Measurements from ENCODE around the gene ENOX1. TPM values are rescaled to one million over a fixed set of nuclear protein-coding genes. Genes with fewer than 3 reads are reported as not detected.

The ENOX1 gene
- total and polyA plus RNA-seq, 2 of the 8 experiments (the other 6 are each of a cell fraction or from before 2014, with no cell fraction given), result 0.23 to 0.37 TPM

DNA sequence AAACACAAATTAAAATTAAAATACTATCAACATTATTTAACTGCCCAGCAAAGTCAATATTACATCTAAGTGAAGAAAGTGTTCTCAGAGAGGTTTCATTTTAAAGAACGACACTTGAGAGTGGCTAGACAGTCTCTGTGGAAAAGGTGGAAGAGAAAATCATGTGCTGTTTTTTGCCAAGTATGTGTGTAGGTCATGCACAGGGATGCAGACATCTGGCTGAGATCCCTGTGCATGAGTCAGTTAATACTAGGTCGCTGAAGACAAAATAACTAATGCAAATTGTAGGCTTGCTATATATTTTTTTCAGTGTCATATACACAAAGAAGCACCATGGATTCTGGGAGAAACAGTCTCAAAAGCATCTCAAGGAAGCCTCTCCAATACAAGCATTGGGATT lies 44.3 kb upstream of the ENOX1 start:
- no peak overlapping the region for H3K4me2 ChIP-seq (ENCODE audit: insufficient read depth in 1 of 2, low read depth in 2 of 2, low read length in 2 of 2)
- CTCF ChIA-PET (ENCODE audit: partially characterized antibody), result no interaction called here
- no peak for FAIRE-seq
- TF ChIP-seq ATF2 (IDR thresholded peaks at IDR 0.05; ENCODE audit: low read length) (no peak), JUND (IDR thresholded peaks at IDR 0.05; ENCODE audit: low read length) (no peak), KDM1A (IDR thresholded peaks at IDR 0.05; ENCODE audit: borderline replicate concordance, low read length) (no peak), RBBP5 (IDR thresholded peaks at IDR 0.05; ENCODE audit: borderline replicate concordance, low read depth, low read length) (no peak), CEBPB (IDR thresholded peaks at IDR 0.05; ENCODE audit: low read depth, low read length) (no peak), CTBP2 (IDR thresholded peaks at IDR 0.05; ENCODE audit: borderline replicate concordance, insufficient read depth, insufficient read length, low read length) (no peak)

More for the DNA sequence above, 44.3 kb upstream of the ENOX1 start:
- H2BK12ac ChIP-seq (ENCODE audit: low read depth, low read length), result no peak overlapping the region
- no peaks in the 10 kb centered on the region for H4K20me1 ChIP-seq (replicated peaks in 1 of 2; ENCODE audit: control insufficient read depth in 1 of 2, insufficient read depth in 2 of 2, low read length in 2 of 2)
- no peaks in the 10 kb centered on the region for H3K79me2 ChIP-seq (ENCODE audit: control insufficient read depth in 1 of 2, insufficient read depth in 2 of 2, low read length in 2 of 2)
- H3K4ac ChIP-seq (replicated peaks; ENCODE audit: insufficient read length, low read depth, low read length), result no peak overlapping the region
- no peaks in the 10 kb centered on the region for H3K9me3 ChIP-seq (ENCODE audit: insufficient read depth in 2 of 2, low read depth in 1 of 2, low read length in 1 of 2)
- H4K8ac ChIP-seq (ENCODE audit: extremely low read depth, insufficient read depth, low read length), result no peak overlapping the region
- H2BK20ac ChIP-seq (ENCODE audit: low read length), result no peak overlapping the region
- POLR2A ChIA-PET (ENCODE audit: partially characterized antibody), result no interaction called here
- WGBS, 2 experiments (ENCODE audit: extremely low coverage in 1 of 2, insufficient coverage in 1 of 2, insufficient read length in 1 of 2, insufficient replicate concordance in 2 of 2, low coverage in 1 of 2, low lambda C conversion rate in 2 of 2, missing lambda C conversion rate in 1 of 2), result 78% methylated on average over 2 of the region's 2 CpGs; no CpG with 5 or more reads in 1 of the 2 experiments
- no peak overlapping the region for H4K5ac ChIP-seq (ENCODE audit: insufficient read length, low read depth, low read length)
- H3K27ac ChIP-seq (ENCODE audit: low read depth, low read length), result no peak overlapping the region
- no peak for DNase-seq (ENCODE audit: low read depth in 1 of 2, low spot score in 2 of 2)
- H3K56ac ChIP-seq (replicated peaks; ENCODE audit: insufficient read length, low read depth, low read length), result no peak overlapping the region
- no peak overlapping the region for H3K23ac ChIP-seq (ENCODE audit: insufficient read length)
- no peak overlapping the region for H2AK5ac ChIP-seq (ENCODE audit: low read depth, low read length)
- no peak overlapping the region for H3K18ac ChIP-seq (ENCODE audit: extremely low read depth, low read length)
- no peak overlapping the region for H4K91ac ChIP-seq (replicated peaks; ENCODE audit: insufficient read length, low read length)
- no peak overlapping the region for H2BK120ac ChIP-seq (replicated peaks; ENCODE audit: low read depth, low read length)
- H3K4me1 ChIP-seq (replicated peaks in 1 of 4; ENCODE audit: control insufficient read depth in 3 of 4, insufficient read depth in 4 of 4, low read length in 3 of 4), result no peaks in the 10 kb centered on the region
- no peaks in the 10 kb centered on the region for H3K23me2 ChIP-seq (ENCODE audit: low read depth, low read length)
- no peak overlapping the region for H3K4me3 ChIP-seq (ENCODE audit: extremely low read depth in 1 of 4, insufficient read depth in 2 of 4, low read depth in 3 of 4, low read length in 4 of 4)
- no peak overlapping the region for H2BK5ac ChIP-seq (ENCODE audit: low read depth, low read length)
- H2BK15ac ChIP-seq (ENCODE audit: low read length), result no peak overlapping the region
- no peak overlapping the region for H3K14ac ChIP-seq (ENCODE audit: insufficient read length)
- H3K79me1 ChIP-seq (ENCODE audit: low read depth, low read length), result no peaks in the 10 kb centered on the region
- no peaks in the 10 kb centered on the region for H3K36me3 ChIP-seq (ENCODE audit: control insufficient read depth in 2 of 4, insufficient read depth in 4 of 4, low read length in 3 of 4)
- no peak overlapping the region for H3K9ac ChIP-seq (replicated peaks in 1 of 4; ENCODE audit: extremely low read depth in 1 of 4, low read depth in 3 of 4, low read length in 3 of 4)
- no peaks in the 10 kb centered on the region for H3K27me3 ChIP-seq (replicated peaks in 1 of 4; ENCODE audit: control insufficient read depth in 3 of 4, extremely low read depth in 1 of 4, insufficient read depth in 3 of 4, low read length in 3 of 4)
- no peak overlapping the region for H2AFZ ChIP-seq (ENCODE audit: low read length)

Data from H1 (cell line).